GM18868 (cell line): ENCODE data around the gene NPBWR2.

Experiments used
- ATAC-seq: cut with Tn5 transposase; IDR thresholded peaks from one replicate; pipeline ENCODE4 v1.9.1; 2021; ENCODE audit warnings: mild to moderate bottlenecking, moderate library complexity; ENCODE audit not compliant: unreplicated experiment

NPBWR2 gene

GRCh38 chr20:64105846-64106434 lies 1.4 kb downstream of the NPBWR2 start:
- ATAC-seq, result no peak

- ATAC-seq, result no peak
Measured at GRCh38 chr20:64104667-64105451, 2.5 kb downstream of the NPBWR2 start.

GRCh38 chr20:64103871-64104666 lies 3.3 kb downstream of the NPBWR2 start:
- no peak for ATAC-seq

- ATAC-seq, result no peak
Measured at GRCh38 chr20:64102647-64103354, 4.6 kb downstream of the NPBWR2 start.

GRCh38 chr20:64101731-64102621 lies 5.4 kb downstream of the NPBWR2 start:
- ATAC-seq, result peak; percentile 47

- ATAC-seq, result no peak
Measured at GRCh38 chr20:64100946-64101688, 6.2 kb downstream of the NPBWR2 start.

- ATAC-seq, result no peak
Measured at GRCh38 chr20:64100566-64100888, 6.8 kb downstream of the NPBWR2 start.

- ATAC-seq, result peak; percentile 43
Measured at GRCh38 chr20:64099880-64100565, 7.3 kb downstream of the NPBWR2 start.

GRCh38 chr20:64099086-64099786 lies 8.1 kb downstream of the NPBWR2 start:
- no peak for ATAC-seq

- ATAC-seq, result no peak
Measured at GRCh38 chr20:64098471-64099013, 8.8 kb downstream of the NPBWR2 start.

GRCh38 chr20:64096535-64096934 lies 10.8 kb downstream of the NPBWR2 start:
- ATAC-seq, result no peak

- no peak for ATAC-seq
Measured at GRCh38 chr20:64095927-64096326, 11.4 kb downstream of the NPBWR2 start.

- no peak for ATAC-seq
Measured at GRCh38 chr20:64095455-64095854, 11.9 kb downstream of the NPBWR2 start.

- ATAC-seq, result no peak
Measured at GRCh38 chr20:64093013-64093503, 14.3 kb downstream of the NPBWR2 start.

GRCh38 chr20:64092258-64093012 lies 14.9 kb downstream of the NPBWR2 start:
- no peak for ATAC-seq

- no peak for ATAC-seq
Measured at GRCh38 chr20:64091770-64092169, 15.6 kb downstream of the NPBWR2 start.

- ATAC-seq, result no peak
Measured at GRCh38 chr20:64091340-64091739, 16.0 kb downstream of the NPBWR2 start.
